ENCODE data around the gene ARID2. TPM values are rescaled to one million over a fixed set of nuclear protein-coding genes. Genes with fewer than 3 reads are reported as not detected.

ARID2 gene
- total RNA-seq, 2 experiments from 2014 or later, result 30.1 to 44.9 TPM

- ChIA-PET CTCF (ENCODE audit: unreplicated experiment) (no interaction called here), POLR2A (no interaction called here)
- Histone ChIP-seq H3K4me1 (ENCODE audit: insufficient read depth, low read length, poor library complexity, severe bottlenecking) (no peaks in the 10 kb centered on the region), H3K79me2 (ENCODE audit: insufficient read depth, low read depth, low read length) (no peaks in the 10 kb centered on the region), H3K9me2 (ENCODE audit: insufficient read depth, low read length) (no peaks in the 10 kb centered on the region), H2AFZ (ENCODE audit: low read length) (no peak overlapping the region), H3K36me3 (ENCODE audit: insufficient read depth, low read length) (peaks cover 78% of the 10 kb centered on the region), H3K4me3 (ENCODE audit: low read depth, low read length, poor library complexity, severe bottlenecking) (no peak overlapping the region), H3K9me3 (ENCODE audit: low read length) (no peaks in the 10 kb centered on the region), H3K4me2 (ENCODE audit: low read length) (no peak overlapping the region), H4K20me1 (ENCODE audit: insufficient read depth, low read length) (no peaks in the 10 kb centered on the region), H3K27ac (ENCODE audit: low read depth, low read length, poor library complexity, severe bottlenecking) (no peak overlapping the region)
- TF ChIP-seq EZH2phosphoT487 (IDR thresholded peaks at IDR 0.05; ENCODE audit: borderline replicate concordance, low read depth, low read length) (no peak), CTCF (conservative IDR thresholded peaks at IDR 0.05; ENCODE audit: low read length) (no peak)
- no peak for DNase-seq (ENCODE audit: low spot score)
- intact Hi-C loops (cut with micrococcal nuclease; ENCODE audit: unreplicated experiment), result no loop called here
- BruUV-seq (replicated peaks), result no TSS peak
Observed at GRCh38 chr12:45849289-45849688, 119.8 kb downstream of the ARID2 start.

GRCh38 chr12:45850302-45850701 lies 120.8 kb downstream of the ARID2 start:
- no peak for TF ChIP-seq CTCF (conservative IDR thresholded peaks at IDR 0.05; ENCODE audit: low read length)
- H3K36me3 ChIP-seq (ENCODE audit: insufficient read depth, low read length), result peaks cover 69% of the 10 kb centered on the region
- intact Hi-C loops (cut with micrococcal nuclease; ENCODE audit: unreplicated experiment), result no loop called here
- no peak for DNase-seq (ENCODE audit: low spot score)
- no peak overlapping the region for H2AFZ ChIP-seq (ENCODE audit: low read length)
- BruUV-seq (replicated peaks), result no TSS peak
- no peaks in the 10 kb centered on the region for H3K79me2 ChIP-seq (ENCODE audit: insufficient read depth, low read depth, low read length)
- ChIA-PET POLR2A (interaction anchor here (0.5 to 1.3 kb wide), 5 partner anchors 12 to 915 kb away, joined by 3 to 5 read pairs (median 3); no protein-coding TSS in a partner anchor), CTCF (ENCODE audit: unreplicated experiment) (no interaction called here)
- H4K20me1 ChIP-seq (ENCODE audit: insufficient read depth, low read length), result no peaks in the 10 kb centered on the region
- H3K9me3 ChIP-seq (ENCODE audit: low read length), result no peaks in the 10 kb centered on the region
- H3K27ac ChIP-seq (ENCODE audit: low read depth, low read length, poor library complexity, severe bottlenecking), result no peak overlapping the region
- H3K4me1 ChIP-seq (ENCODE audit: insufficient read depth, low read length, poor library complexity, severe bottlenecking), result no peaks in the 10 kb centered on the region
- no peaks in the 10 kb centered on the region for H3K9me2 ChIP-seq (ENCODE audit: insufficient read depth, low read length)
- no peak overlapping the region for H3K4me2 ChIP-seq (ENCODE audit: low read length)
- no peak overlapping the region for H3K4me3 ChIP-seq (ENCODE audit: low read depth, low read length, poor library complexity, severe bottlenecking)

GRCh38 chr12:45852508-45852907 lies 123.0 kb downstream of the ARID2 start:
- DNase-seq (ENCODE audit: low spot score), result no peak
- intact Hi-C loops (cut with micrococcal nuclease; ENCODE audit: unreplicated experiment), result no loop called here
- POLR2A ChIA-PET, result no interaction called here

More at GRCh38 chr12:45852508-45852907, 123.0 kb downstream of the ARID2 start:
- no peak overlapping the region for H3K4me2 ChIP-seq (ENCODE audit: low read length)
- H3K36me3 ChIP-seq (ENCODE audit: insufficient read depth, low read length), result peaks cover 58% of the 10 kb centered on the region
- no peaks in the 10 kb centered on the region for H3K9me3 ChIP-seq (ENCODE audit: low read length)
- no peaks in the 10 kb centered on the region for H3K4me1 ChIP-seq (ENCODE audit: insufficient read depth, low read length, poor library complexity, severe bottlenecking)
- no peaks in the 10 kb centered on the region for H3K9me2 ChIP-seq (ENCODE audit: insufficient read depth, low read length)
- no peak overlapping the region for H3K27ac ChIP-seq (ENCODE audit: low read depth, low read length, poor library complexity, severe bottlenecking)
- no peak for TF ChIP-seq CTCF (conservative IDR thresholded peaks at IDR 0.05; ENCODE audit: low read length)
- no peak for TF ChIP-seq EZH2phosphoT487 (IDR thresholded peaks at IDR 0.05; ENCODE audit: borderline replicate concordance, low read depth, low read length)
- CTCF ChIA-PET (ENCODE audit: unreplicated experiment), result no interaction called here
- H2AFZ ChIP-seq (ENCODE audit: low read length), result no peak overlapping the region
- H3K79me2 ChIP-seq (ENCODE audit: insufficient read depth, low read depth, low read length), result no peaks in the 10 kb centered on the region
- H3K4me3 ChIP-seq (ENCODE audit: low read depth, low read length, poor library complexity, severe bottlenecking), result no peak overlapping the region
- no TSS peak for BruUV-seq (replicated peaks)
- no peaks in the 10 kb centered on the region for H4K20me1 ChIP-seq (ENCODE audit: insufficient read depth, low read length)

Data from OCI-LY7 (cell line).